HepG2 (cell line): ENCODE data around the gene ZNF821.

Experiments used
- EZH2 ChIP-seq: conservative IDR thresholded peaks from 2 replicates; pipeline ENCODE4 v1.6.1; 2012; ENCODE audit warnings: mild to moderate bottlenecking, low read depth, low read length, moderate library complexity
- NR2F2 ChIP-seq: IDR thresholded peaks from 2 replicates; pipeline ENCODE4 v1.6.1; 2012; ENCODE audit warnings: low read depth, inconsistent platforms, borderline replicate concordance
- PHF8 ChIP-seq: sonication (generic); formaldehyde crosslinking; IDR thresholded peaks from 2 replicates; pipeline ENCODE4 v1.5.0; 2020; ENCODE audit warnings: missing genetic modification reagents
- ZBTB1 ChIP-seq: sonication (generic); formaldehyde crosslinking; IDR thresholded peaks from 2 replicates; pipeline ENCODE4 v1.4.0; 2020; ENCODE audit warnings: missing genetic modification reagents, borderline replicate concordance

GRCh38 chr16:71916397-71916920 is 32.5 kb upstream of the ZNF821 start:
- TF ChIP-seq ZBTB1 (CRISPR knock-in tag) = no peak
- TF ChIP-seq PHF8 (CRISPR knock-in tag) = no peak
- TF ChIP-seq EZH2 = no peak
- no peak for TF ChIP-seq NR2F2
